Measurements from ENCODE around the gene ASXL1. TPM values are rescaled to one million over a fixed set of nuclear protein-coding genes. Genes with fewer than 3 reads are reported as not detected.

The ASXL1 gene
- total and polyA plus RNA-seq, 10 of the 15 experiments (the other 5 are each of a cell fraction or from before 2014, with no cell fraction given): 11.0 to 87.6 (median 56.8) TPM

DNA sequence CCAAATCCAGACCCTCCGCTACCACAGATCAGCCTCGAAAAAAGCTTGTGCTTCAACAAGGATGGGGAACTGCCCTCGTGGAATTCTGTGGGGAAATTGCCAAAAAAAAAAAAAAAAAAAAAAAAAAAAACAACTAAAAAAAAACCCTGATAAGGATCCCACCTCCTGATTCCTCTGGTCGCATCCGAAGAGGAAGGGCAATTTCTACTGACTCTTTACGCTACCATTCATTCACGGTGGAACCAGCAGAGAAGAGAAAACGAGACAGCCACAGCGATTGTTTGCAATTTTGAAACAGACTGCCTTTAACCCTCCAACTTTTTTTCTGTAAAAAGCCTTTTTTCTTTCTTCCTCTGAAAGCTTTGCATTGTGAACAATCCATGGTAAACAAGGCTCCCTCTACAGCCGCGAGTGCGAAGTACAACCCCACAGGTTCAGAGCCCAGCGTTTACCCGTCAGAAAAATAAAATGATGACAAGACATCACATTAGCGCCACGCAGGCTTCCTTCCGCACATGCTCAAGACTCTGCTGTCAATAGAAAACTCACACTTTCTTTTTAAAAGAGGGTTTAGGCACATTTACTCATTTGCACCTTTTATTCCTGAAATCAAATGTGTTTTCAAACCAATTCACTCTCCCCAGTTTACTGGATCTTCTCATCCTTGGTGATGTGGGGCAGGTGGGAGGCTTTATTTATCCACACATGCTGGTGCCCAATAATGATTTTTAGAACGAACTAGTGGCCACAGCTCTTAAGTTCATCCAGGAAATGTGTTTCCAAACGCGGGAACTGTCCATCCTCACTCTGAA, 127.0 kb downstream of the ASXL1 start (continued):
- TF ChIP-seq, protein P1, sequence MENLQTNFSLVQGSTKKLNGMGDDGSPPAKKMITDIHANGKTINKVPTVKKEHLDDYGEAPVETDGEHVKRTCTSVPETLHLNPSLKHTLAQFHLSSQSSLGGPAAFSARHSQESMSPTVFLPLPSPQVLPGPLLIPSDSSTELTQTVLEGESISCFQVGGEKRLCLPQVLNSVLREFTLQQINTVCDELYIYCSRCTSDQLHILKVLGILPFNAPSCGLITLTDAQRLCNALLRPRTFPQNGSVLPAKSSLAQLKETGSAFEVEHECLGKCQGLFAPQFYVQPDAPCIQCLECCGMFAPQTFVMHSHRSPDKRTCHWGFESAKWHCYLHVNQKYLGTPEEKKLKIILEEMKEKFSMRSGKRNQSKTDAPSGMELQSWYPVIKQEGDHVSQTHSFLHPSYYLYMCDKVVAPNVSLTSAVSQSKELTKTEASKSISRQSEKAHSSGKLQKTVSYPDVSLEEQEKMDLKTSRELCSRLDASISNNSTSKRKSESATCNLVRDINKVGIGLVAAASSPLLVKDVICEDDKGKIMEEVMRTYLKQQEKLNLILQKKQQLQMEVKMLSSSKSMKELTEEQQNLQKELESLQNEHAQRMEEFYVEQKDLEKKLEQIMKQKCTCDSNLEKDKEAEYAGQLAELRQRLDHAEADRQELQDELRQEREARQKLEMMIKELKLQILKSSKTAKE (IDR thresholded peaks at IDR 0.05; ENCODE audit: low read depth, poor library complexity, severe bottlenecking): peak; percentile 56
- no peak for TF ChIP-seq ZNF274 (IDR thresholded peaks at IDR 0.05; ENCODE audit: insufficient read depth, insufficient read length)
- TF ChIP-seq NR2F1 (conservative IDR thresholded peaks at IDR 0.05): no peak
- no peak for TF ChIP-seq SREBF1 (IDR thresholded peaks at IDR 0.05; ENCODE audit: low read length)
- TF ChIP-seq POLR2AphosphoS2 (IDR thresholded peaks at IDR 0.05; ENCODE audit: low read depth, low read length): no peak
- TF ChIP-seq CBX3 (IDR thresholded peaks at IDR 0.05; ENCODE audit: borderline replicate concordance, low read depth): no peak
- no peak for TF ChIP-seq MYC (IDR thresholded peaks at IDR 0.05; ENCODE audit: insufficient read depth, insufficient read length, insufficient replicate concordance, low read length, severe bottlenecking)
- TF ChIP-seq STAT3 (IDR thresholded peaks at IDR 0.05; ENCODE audit: low read depth, low read length): no peak
- TF ChIP-seq, protein P2, sequence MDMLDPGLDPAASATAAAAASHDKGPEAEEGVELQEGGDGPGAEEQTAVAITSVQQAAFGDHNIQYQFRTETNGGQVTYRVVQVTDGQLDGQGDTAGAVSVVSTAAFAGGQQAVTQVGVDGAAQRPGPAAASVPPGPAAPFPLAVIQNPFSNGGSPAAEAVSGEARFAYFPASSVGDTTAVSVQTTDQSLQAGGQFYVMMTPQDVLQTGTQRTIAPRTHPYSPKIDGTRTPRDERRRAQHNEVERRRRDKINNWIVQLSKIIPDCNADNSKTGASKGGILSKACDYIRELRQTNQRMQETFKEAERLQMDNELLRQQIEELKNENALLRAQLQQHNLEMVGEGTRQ (IDR thresholded peaks at IDR 0.05; ENCODE audit: borderline replicate concordance, low read depth, low read length): no peak
- no peak for TF ChIP-seq ESRRA (IDR thresholded peaks at IDR 0.05; ENCODE audit: low read length)
- TF ChIP-seq, protein P3, sequence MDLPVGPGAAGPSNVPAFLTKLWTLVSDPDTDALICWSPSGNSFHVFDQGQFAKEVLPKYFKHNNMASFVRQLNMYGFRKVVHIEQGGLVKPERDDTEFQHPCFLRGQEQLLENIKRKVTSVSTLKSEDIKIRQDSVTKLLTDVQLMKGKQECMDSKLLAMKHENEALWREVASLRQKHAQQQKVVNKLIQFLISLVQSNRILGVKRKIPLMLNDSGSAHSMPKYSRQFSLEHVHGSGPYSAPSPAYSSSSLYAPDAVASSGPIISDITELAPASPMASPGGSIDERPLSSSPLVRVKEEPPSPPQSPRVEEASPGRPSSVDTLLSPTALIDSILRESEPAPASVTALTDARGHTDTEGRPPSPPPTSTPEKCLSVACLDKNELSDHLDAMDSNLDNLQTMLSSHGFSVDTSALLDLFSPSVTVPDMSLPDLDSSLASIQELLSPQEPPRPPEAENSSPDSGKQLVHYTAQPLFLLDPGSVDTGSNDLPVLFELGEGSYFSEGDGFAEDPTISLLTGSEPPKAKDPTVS (IDR thresholded peaks at IDR 0.05; ENCODE audit: low read depth, low read length): no peak
- peak; percentile 52; the same call in 1 of the 2 replicates for TF ChIP-seq FOXM1 (IDR thresholded peaks at IDR 0.05; ENCODE audit: low read depth, low read length)
- no peak for TF ChIP-seq IKZF1 (conservative IDR thresholded peaks at IDR 0.05)
- TF ChIP-seq POLR2AphosphoS5 (IDR thresholded peaks at IDR 0.05; ENCODE audit: low read length): no peak
- TF ChIP-seq WRNIP1 (IDR thresholded peaks at IDR 0.05; ENCODE audit: borderline replicate concordance, low read depth, low read length): no peak
- no peak for TF ChIP-seq BMI1 (IDR thresholded peaks at IDR 0.05; ENCODE audit: borderline replicate concordance)
- no peak for TF ChIP-seq DPF2 (IDR thresholded peaks at IDR 0.05)
- TF ChIP-seq, protein P4, sequence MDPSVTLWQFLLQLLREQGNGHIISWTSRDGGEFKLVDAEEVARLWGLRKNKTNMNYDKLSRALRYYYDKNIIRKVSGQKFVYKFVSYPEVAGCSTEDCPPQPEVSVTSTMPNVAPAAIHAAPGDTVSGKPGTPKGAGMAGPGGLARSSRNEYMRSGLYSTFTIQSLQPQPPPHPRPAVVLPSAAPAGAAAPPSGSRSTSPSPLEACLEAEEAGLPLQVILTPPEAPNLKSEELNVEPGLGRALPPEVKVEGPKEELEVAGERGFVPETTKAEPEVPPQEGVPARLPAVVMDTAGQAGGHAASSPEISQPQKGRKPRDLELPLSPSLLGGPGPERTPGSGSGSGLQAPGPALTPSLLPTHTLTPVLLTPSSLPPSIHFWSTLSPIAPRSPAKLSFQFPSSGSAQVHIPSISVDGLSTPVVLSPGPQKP (IDR thresholded peaks at IDR 0.05; ENCODE audit: low read depth, low read length): no peak
- TF ChIP-seq, protein P5, sequence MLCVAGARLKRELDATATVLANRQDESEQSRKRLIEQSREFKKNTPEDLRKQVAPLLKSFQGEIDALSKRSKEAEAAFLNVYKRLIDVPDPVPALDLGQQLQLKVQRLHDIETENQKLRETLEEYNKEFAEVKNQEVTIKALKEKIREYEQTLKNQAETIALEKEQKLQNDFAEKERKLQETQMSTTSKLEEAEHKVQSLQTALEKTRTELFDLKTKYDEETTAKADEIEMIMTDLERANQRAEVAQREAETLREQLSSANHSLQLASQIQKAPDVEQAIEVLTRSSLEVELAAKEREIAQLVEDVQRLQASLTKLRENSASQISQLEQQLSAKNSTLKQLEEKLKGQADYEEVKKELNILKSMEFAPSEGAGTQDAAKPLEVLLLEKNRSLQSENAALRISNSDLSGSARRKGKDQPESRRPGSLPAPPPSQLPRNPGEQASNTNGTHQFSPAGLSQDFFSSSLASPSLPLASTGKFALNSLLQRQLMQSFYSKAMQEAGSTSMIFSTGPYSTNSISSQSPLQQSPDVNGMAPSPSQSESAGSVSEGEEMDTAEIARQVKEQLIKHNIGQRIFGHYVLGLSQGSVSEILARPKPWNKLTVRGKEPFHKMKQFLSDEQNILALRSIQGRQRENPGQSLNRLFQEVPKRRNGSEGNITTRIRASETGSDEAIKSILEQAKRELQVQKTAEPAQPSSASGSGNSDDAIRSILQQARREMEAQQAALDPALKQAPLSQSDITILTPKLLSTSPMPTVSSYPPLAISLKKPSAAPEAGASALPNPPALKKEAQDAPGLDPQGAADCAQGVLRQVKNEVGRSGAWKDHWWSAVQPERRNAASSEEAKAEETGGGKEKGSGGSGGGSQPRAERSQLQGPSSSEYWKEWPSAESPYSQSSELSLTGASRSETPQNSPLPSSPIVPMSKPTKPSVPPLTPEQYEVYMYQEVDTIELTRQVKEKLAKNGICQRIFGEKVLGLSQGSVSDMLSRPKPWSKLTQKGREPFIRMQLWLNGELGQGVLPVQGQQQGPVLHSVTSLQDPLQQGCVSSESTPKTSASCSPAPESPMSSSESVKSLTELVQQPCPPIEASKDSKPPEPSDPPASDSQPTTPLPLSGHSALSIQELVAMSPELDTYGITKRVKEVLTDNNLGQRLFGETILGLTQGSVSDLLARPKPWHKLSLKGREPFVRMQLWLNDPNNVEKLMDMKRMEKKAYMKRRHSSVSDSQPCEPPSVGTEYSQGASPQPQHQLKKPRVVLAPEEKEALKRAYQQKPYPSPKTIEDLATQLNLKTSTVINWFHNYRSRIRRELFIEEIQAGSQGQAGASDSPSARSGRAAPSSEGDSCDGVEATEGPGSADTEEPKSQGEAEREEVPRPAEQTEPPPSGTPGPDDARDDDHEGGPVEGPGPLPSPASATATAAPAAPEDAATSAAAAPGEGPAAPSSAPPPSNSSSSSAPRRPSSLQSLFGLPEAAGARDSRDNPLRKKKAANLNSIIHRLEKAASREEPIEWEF (IDR thresholded peaks at IDR 0.05; ENCODE audit: insufficient replicate concordance, low read depth, low read length): no peak
